H1 (cell line): Measurements from ENCODE around the gene TENT4A. TPM values are rescaled to one million over a fixed set of nuclear protein-coding genes. Genes with fewer than 3 reads are reported as not detected.

ENCODE experiments used
- BRCA1 ChIP-seq: IDR thresholded peaks from 2 replicates; pipeline ENCODE4 v1.6.1; 2012; ENCODE audit warnings: low read depth, low read length, improper control_type of control experiment
- CEBPB ChIP-seq: IDR thresholded peaks from 2 replicates; pipeline ENCODE4 v1.6.1; 2012; ENCODE audit warnings: low read depth, low read length
- EGR1 ChIP-seq: IDR thresholded peaks from 2 replicates; pipeline ENCODE4 v1.6.1; 2011; ENCODE audit warnings: low read depth, low read length, borderline replicate concordance
- KDM1A ChIP-seq: fragments of 200-600, 300-600 bp; sonication (generic); IDR thresholded peaks from 2 replicates; pipeline ENCODE4 v1.7.1; 2016; ENCODE audit warnings: mild to moderate bottlenecking, low read length, borderline replicate concordance
- SP2 ChIP-seq: IDR thresholded peaks from 2 replicates; pipeline ENCODE4 v1.6.1; 2012; ENCODE audit warnings: mild to moderate bottlenecking, low read length, inconsistent platforms
- polyA plus RNA-seq, 7 experiments: library from polyadenylated mRNA; depleted of rRNA in 3 of 7; stranded (reverse) in 5 of 7; unstranded in 2 of 7; fragments of >200 nt in 5 of 7; fragments of 200-250 nt in 2 of 7; gene quantifications; 1 replicate in 5 of 7; 2 replicates in 1 of 7; 4 replicates in 1 of 7; pipeline versions ENCODE4 v1.2.1 to v1.2.3, GENCODE V29; 2011 to 2013; ENCODE audit warnings: missing spikeins in 2 of 7, mixed read lengths in 2 of 7
- total RNA-seq: library from RNA; stranded (reverse); fragmentation: NEBNext Ultra II Directional; extraction: Animal tissue kit (Norgen Biotek cat#: 25700); gene quantifications from 2 replicates; pipeline ENCODE4 v1.2.1, GENCODE V29; 2021
- TF ChIP-seq, protein P1 (sequence below): IDR thresholded peaks from 2 replicates; pipeline ENCODE4 v1.6.1; 2012; ENCODE audit warnings: inconsistent platforms

Gene TENT4A
- total and polyA plus RNA-seq, 2 of the 8 experiments (the other 6 are each of a cell fraction or from before 2014, with no cell fraction given) = 8.9 to 25.1 TPM

DNA sequence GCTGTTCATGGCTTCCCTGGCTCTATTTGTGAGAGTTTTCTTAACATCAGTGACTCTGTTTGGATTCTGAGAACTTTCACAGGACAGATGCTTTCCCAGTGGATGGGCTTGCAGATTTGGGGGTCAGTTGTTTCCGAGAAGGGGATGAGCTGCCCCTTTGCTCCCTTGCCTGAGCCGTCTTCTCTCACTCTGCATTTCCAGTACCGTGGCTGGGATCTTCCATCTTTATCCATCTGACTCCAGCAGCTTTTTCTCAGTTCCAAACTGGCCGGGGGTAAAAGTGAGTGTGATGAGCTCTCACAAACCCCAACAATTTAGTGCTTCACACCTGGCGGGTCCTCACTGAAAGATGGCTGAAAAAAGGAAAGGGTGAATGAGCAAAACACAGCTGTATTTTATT lies 79.1 kb downstream of the TENT4A start (continued):
- TF ChIP-seq BRCA1 = no peak
- TF ChIP-seq KDM1A = no peak
- TF ChIP-seq CEBPB = no peak
- TF ChIP-seq EGR1 = no peak
- TF ChIP-seq, protein P1, sequence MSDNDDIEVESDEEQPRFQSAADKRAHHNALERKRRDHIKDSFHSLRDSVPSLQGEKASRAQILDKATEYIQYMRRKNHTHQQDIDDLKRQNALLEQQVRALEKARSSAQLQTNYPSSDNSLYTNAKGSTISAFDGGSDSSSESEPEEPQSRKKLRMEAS = no peak
- TF ChIP-seq SP2 = no peak
